AG09319 (cell line): ENCODE data around the gene ALDH1L1.

ENCODE experiments used
- DNase-seq: peaks from one replicate; pipeline ENCODE4 v3.0.0-alpha.2; 2010; ENCODE audit warnings: low read depth; ENCODE audit errors: extremely low read depth
- CTCF ChIP-seq: IDR thresholded peaks from 2 replicates; pipeline ENCODE4 v1.5.1; 2011; ENCODE audit warnings: low read depth, mild to moderate bottlenecking, inconsistent platforms, low read length, moderate library complexity

Gene ALDH1L1

GRCh38 chr3:126108676-126109050, 71.7 kb downstream of the ALDH1L1 start:
- no peak for DNase-seq
- TF ChIP-seq CTCF, result no peak

GRCh38 chr3:126107957-126108675, 72.3 kb downstream of the ALDH1L1 start:
- DNase-seq, result no peak
- no peak for TF ChIP-seq CTCF

- no peak for DNase-seq
- TF ChIP-seq CTCF, result no peak
Measured at GRCh38 chr3:126107203-126107939, 73.0 kb downstream of the ALDH1L1 start.

- DNase-seq, result no peak
- no peak for TF ChIP-seq CTCF
Measured at GRCh38 chr3:126106336-126107202, 73.8 kb downstream of the ALDH1L1 start.

- no peak for TF ChIP-seq CTCF
- DNase-seq, result no peak
Measured at GRCh38 chr3:126105691-126106187, 74.6 kb downstream of the ALDH1L1 start.

GRCh38 chr3:126104742-126105605, 75.4 kb downstream of the ALDH1L1 start:
- no peak for DNase-seq
- TF ChIP-seq CTCF, result no peak
